Subcutaneous abdominal adipose tissue (tissue), 5 donors: ENCODE measurements around the gene TBC1D2B.

Experiments
- H3K27ac ChIP-seq: one replicate; pipeline ENCODE4 v1.7.0; 2013; ENCODE audit warnings: low read depth, mild to moderate bottlenecking, inconsistent platforms, low read length, moderate library complexity
- H3K27me3 ChIP-seq, 5 donors: one replicate each; pipeline ENCODE4 v1.7.0; 2013; ENCODE audit warnings: low read length in 5 of 5, inconsistent platforms in 1 of 5; ENCODE audit not compliant: control insufficient read depth in 5 of 5, insufficient read depth in 4 of 5
- H3K36me3 ChIP-seq, 5 donors: one replicate each; pipeline ENCODE4 v1.7.0; 2013; ENCODE audit warnings: low read length in 5 of 5; ENCODE audit not compliant: control insufficient read depth in 5 of 5, insufficient read depth in 5 of 5
- H3K4me1 ChIP-seq, 5 donors: one replicate each; pipeline ENCODE4 v1.7.0; 2013; ENCODE audit warnings: low read length in 5 of 5, mild to moderate bottlenecking in 3 of 5, moderate library complexity in 1 of 5; ENCODE audit not compliant: control insufficient read depth in 5 of 5, insufficient read depth in 5 of 5
- H3K4me3 ChIP-seq, 5 donors: one replicate each; pipeline ENCODE4 v1.7.0; 2013; ENCODE audit warnings: low read length in 5 of 5, low read depth in 1 of 5
- H3K9ac ChIP-seq, 5 donors: one replicate each; pipeline ENCODE4 v1.7.0; 2013; ENCODE audit warnings: low read length in 5 of 5, mild to moderate bottlenecking in 4 of 5, moderate library complexity in 3 of 5
- H3K9me3 ChIP-seq, 5 donors: one replicate each; pipeline ENCODE4 v1.7.0; 2013; ENCODE audit warnings: low read length in 5 of 5; ENCODE audit not compliant: control insufficient read depth in 5 of 5
- donor health status: healthy.
- donor health status: healthy.
- donor health status: healthy.
- donor health status: healthy.
- donor health status: healthy.

Gene TBC1D2B

GRCh38 chr15:78064544-78064943, 13.0 kb downstream of the TBC1D2B start:
- no peak overlapping the region for H3K4me3 ChIP-seq

DNA sequence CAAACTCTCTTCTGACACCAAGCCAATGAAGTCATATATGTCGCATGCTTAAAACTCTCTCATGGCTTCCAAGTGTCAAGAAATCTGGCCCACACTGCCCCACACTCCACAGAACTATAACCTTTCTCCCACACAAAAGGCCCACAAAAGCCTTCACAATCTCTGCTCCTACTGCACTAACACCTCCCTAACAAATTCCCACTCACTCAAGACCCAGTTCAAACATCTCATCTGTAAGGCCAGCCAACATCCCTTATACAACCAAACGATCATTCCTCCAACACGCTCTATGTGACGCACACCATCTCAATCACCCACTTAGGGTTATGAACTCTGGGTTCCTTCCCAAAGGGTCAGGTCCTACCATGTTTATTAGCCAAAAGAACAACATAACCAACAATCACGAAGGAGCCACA, 13.5 kb downstream of the TBC1D2B start:
- Histone ChIP-seq H3K4me1 (peaks cover 30 to 95% (median 86%) of the 10 kb centered on the region in 5 donors), H3K36me3 (no peaks in the 10 kb centered on the region), H3K27ac (peak overlapping the region; percentile 98), H3K4me3 (peak overlapping the region in 1 of 5 donors; percentile 5), H3K27me3 (no peaks in the 10 kb centered on the region), H3K9ac (peak overlapping the region in 2 of 5 donors; percentile 57 to 61), H3K9me3 (no peaks in the 10 kb centered on the region)

More at GRCh38 chr15:78064544-78064943, 13.0 kb downstream of the TBC1D2B start:
- Histone ChIP-seq H3K27me3 (no peaks in the 10 kb centered on the region), H3K27ac (peak overlapping the region; percentile 98), H3K9me3 (no peaks in the 10 kb centered on the region), H3K4me1 (peaks cover 30 to 95% (median 86%) of the 10 kb centered on the region in 5 donors), H3K36me3 (no peaks in the 10 kb centered on the region), H3K9ac (peak overlapping the region in 4 of 5 donors; percentile 3 to 82 (median 53))

GRCh38 chr15:78063217-78063616, 14.3 kb downstream of the TBC1D2B start:
- Histone ChIP-seq H3K27ac (peak overlapping the region; percentile 98), H3K27me3 (no peaks in the 10 kb centered on the region), H3K36me3 (no peaks in the 10 kb centered on the region), H3K9ac (peak overlapping the region in 2 of 5 donors; percentile 57 to 61), H3K4me1 (peaks cover 23 to 95% (median 86%) of the 10 kb centered on the region in 5 donors), H3K9me3 (no peaks in the 10 kb centered on the region), H3K4me3 (no peak overlapping the region)

GRCh38 chr15:78061963-78062427, 15.5 kb downstream of the TBC1D2B start:
- H3K4me1 ChIP-seq: peaks cover 20 to 95% (median 86%) of the 10 kb centered on the region in 5 donors
- no peaks in the 10 kb centered on the region for H3K27me3 ChIP-seq
- H3K27ac ChIP-seq: peak overlapping the region; percentile 98
- no peaks in the 10 kb centered on the region for H3K36me3 ChIP-seq
- H3K9ac ChIP-seq: peak overlapping the region in 3 of 5 donors; percentile 8 to 61 (median 42)
- peak overlapping the region in 4 of 5 donors; percentile 3 to 45 (median 36) for H3K4me3 ChIP-seq
- no peaks in the 10 kb centered on the region for H3K9me3 ChIP-seq

- Histone ChIP-seq H3K4me3 (no peak overlapping the region), H3K27ac (peak overlapping the region; percentile 97), H3K27me3 (no peaks in the 10 kb centered on the region), H3K36me3 (no peaks in the 10 kb centered on the region), H3K4me1 (peaks cover 19 to 95% (median 86%) of the 10 kb centered on the region in 5 donors), H3K9me3 (no peaks in the 10 kb centered on the region), H3K9ac (peak overlapping the region in 3 of 5 donors; percentile 33 to 57 (median 48))
Measured at GRCh38 chr15:78060232-78060631, 17.3 kb downstream of the TBC1D2B start.

DNA sequence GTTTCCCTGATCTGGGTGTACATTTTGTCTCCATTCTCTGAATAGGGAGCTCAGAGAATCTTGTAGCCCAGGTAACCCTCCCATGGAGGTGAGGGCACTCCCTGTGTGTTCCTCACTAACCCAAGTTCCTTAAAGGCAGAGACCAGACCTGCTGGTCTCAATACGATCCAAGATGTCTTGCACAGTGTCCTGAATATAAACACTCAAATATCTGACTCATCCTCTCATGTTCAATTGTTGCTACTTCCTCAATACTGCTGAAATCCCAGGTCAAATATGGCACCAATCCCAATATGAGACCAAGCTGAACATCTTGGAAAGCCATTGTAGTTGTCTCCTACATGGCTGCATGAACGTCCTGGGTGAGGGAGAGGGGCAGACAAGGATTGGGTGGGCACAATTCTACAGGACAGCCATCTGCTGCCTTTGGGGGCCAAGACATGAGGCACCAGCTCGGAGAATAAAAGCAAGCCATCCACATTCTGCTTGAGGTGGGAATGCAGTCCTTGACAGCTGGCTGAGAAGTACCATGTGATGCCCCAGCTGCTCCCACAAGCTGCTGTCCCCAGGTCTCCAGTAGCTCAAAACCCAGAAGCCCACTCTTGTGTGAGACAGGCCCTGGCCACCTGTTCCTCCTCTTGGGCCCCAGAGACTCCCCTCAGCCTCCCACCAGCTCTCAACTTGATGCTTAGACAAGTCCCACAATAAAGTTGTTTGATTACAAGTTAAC, 18.2 kb downstream of the TBC1D2B start:
- H3K4me1 ChIP-seq: peaks cover 18 to 95% (median 86%) of the 10 kb centered on the region in 5 donors
- H3K27ac ChIP-seq: peak overlapping the region; percentile 97
- H3K27me3 ChIP-seq: no peaks in the 10 kb centered on the region
- peak overlapping the region in 2 of 5 donors; percentile 48 to 57 for H3K9ac ChIP-seq
- H3K36me3 ChIP-seq: no peaks in the 10 kb centered on the region
- H3K9me3 ChIP-seq: no peaks in the 10 kb centered on the region
- H3K4me3 ChIP-seq: no peak overlapping the region

DNA sequence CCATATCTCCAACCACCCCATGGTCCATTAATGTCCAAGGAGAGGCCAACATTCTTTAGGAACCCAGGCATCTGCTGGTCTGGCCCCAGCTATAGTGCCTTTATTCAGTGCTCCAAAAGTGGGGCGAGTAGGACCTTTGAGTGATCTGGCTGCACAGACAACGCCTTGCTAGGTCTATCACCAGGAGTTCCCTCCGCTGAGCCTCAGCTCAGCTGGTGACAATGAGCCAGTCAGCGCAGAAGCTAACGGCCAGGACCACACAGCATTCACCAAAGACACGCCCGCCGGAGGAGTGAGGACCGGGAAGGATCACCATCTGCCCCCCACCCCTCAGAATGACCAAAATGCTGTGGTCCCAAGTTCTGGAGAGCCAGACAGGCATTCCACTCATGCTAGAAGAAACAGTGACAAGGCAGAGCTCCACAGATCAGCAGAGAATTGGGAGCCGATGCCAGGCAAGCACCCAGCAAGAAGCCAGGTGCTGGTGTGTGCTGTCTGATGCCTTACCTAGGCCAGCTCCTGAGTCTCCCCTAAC, 19.0 kb downstream of the TBC1D2B start:
- H3K27ac ChIP-seq: peak overlapping the region; percentile 97
- H3K36me3 ChIP-seq: peaks cover 2 to 5% (median 3%) of the 10 kb centered on the region in 5 donors
- peaks cover 13 to 95% (median 84%) of the 10 kb centered on the region in 5 donors for H3K4me1 ChIP-seq
- H3K9me3 ChIP-seq: no peaks in the 10 kb centered on the region
- no peaks in the 10 kb centered on the region for H3K27me3 ChIP-seq
- no peak overlapping the region for H3K4me3 ChIP-seq
- H3K9ac ChIP-seq: peak overlapping the region in 1 of 5 donors; percentile 6

DNA sequence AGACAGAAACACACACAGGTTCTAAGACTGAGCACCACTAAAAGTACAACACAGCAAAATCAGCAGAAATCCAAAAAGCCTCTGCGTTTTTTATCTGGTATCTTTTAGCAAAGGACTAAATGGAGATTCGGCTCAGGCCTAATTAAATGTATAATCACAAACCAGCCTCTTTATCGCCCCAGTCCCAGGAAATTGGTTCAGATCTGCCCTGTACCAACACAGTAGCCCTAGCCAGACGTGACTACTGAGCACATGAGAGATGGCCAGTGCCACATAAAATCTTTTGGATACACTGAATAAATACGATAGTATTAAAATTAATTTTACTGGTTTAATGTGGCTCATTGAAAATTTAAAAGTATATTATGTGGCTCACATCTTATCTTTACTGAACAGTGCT, 19.7 kb downstream of the TBC1D2B start:
- Histone ChIP-seq H3K4me3 (no peak overlapping the region), H3K27ac (peak overlapping the region; percentile 97), H3K4me1 (peaks cover 10 to 95% (median 84%) of the 10 kb centered on the region in 5 donors), H3K9ac (peak overlapping the region in 3 of 5 donors; percentile 25 to 86 (median 57)), H3K9me3 (no peaks in the 10 kb centered on the region), H3K27me3 (no peaks in the 10 kb centered on the region), H3K36me3 (peaks cover 5 to 12% (median 6%) of the 10 kb centered on the region in 5 donors)

DNA sequence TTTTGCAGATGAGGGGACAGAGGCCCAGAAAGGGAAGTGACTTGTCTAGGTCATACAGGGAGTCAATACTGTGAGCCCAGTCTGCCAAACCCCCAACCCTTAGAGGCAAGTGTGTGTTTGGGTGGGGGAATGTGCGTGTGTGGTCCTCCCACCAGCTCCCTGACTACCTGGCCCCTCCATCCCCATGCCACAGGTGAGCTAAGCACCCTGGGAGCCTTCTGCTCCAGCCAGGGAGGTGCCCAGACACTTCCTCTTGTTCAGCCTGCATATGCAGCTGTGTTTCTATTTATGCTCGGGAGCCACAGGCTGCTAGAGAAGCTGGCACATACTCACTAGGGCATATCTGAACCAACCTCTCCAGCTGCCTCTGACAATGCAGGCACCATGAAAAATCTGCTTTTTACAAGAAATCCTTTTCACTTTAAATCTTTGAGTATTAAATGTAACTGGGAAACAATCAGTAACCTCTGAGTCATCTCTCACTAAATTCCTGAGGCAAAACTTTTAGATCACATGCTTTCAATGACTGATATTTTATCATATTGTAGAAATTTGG, 20.7 kb downstream of the TBC1D2B start:
- H3K9me3 ChIP-seq: no peaks in the 10 kb centered on the region
- H3K9ac ChIP-seq: peak overlapping the region; percentile 17 to 86 (median 75)
- peaks cover 20 to 97% (median 84%) of the 10 kb centered on the region in 5 donors for H3K4me1 ChIP-seq
- H3K4me3 ChIP-seq: peak overlapping the region in 1 of 5 donors; percentile 42
- H3K36me3 ChIP-seq: peaks cover 5 to 21% (median 6%) of the 10 kb centered on the region in 5 donors
- peak overlapping the region; percentile 97 for H3K27ac ChIP-seq
- H3K27me3 ChIP-seq: no peaks in the 10 kb centered on the region
